ENCODE measurements around the gene TMEM63B.

The TMEM63B gene

DNA sequence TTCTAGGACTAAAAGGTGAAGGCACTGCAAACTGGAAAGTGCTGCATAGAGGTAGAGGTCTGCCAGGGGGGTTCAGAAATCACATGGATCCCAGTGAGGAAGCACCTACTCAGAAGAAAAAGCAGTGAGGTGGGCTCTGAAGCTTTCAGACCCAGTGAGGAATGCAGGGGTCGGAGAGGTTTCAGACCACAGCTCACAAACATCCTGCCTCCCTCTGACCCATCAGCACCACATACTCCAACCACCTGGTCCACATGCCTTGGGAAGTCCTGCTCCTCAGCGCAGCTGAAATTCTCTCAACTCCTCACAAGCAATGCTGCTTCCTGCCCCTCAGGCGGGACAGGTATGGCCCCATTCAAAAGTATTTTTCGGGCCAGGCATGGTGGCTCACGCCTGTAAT lies 20.3 kb upstream of the TMEM63B start:
- no peaks in the 10 kb centered on the region for H3K27me3 ChIP-seq (ENCODE audit: insufficient read depth, low read length, poor library complexity, severe bottlenecking)
- H3K4me2 ChIP-seq (ENCODE audit: low read depth, low read length, poor library complexity, severe bottlenecking) = no peak overlapping the region
- no peaks in the 10 kb centered on the region for H3K9me3 ChIP-seq (ENCODE audit: insufficient read depth, low read depth, low read length)
- no peaks in the 10 kb centered on the region for H3K79me2 ChIP-seq (ENCODE audit: insufficient read depth, low read length)
- no peaks in the 10 kb centered on the region for H3F3A ChIP-seq (ENCODE audit: low read depth)
- no peak overlapping the region for H3K9ac ChIP-seq (ENCODE audit: low read depth, low read length, poor library complexity, severe bottlenecking)
- peaks cover 52% of the 10 kb centered on the region; the same call in 1 of the 2 replicates for H3K36me3 ChIP-seq (ENCODE audit: insufficient read depth, low read length)
- no peaks in the 10 kb centered on the region for H3K9me2 ChIP-seq (replicated peaks; ENCODE audit: low read depth, low read length)
- no peak for TF ChIP-seq EZH2phosphoT487 (IDR thresholded peaks at IDR 0.05; ENCODE audit: borderline replicate concordance)
- H3K4me3 ChIP-seq (ENCODE audit: low read length, poor library complexity, severe bottlenecking) = no peak overlapping the region
- no peaks in the 10 kb centered on the region for H4K20me1 ChIP-seq (ENCODE audit: insufficient read depth, low read length, poor library complexity, severe bottlenecking)
- H3K4me1 ChIP-seq (ENCODE audit: insufficient read depth, low read length, poor library complexity, severe bottlenecking) = peaks cover 7% of the 10 kb centered on the region
- no peak overlapping the region for H2AFZ ChIP-seq (ENCODE audit: low read length)

DNA sequence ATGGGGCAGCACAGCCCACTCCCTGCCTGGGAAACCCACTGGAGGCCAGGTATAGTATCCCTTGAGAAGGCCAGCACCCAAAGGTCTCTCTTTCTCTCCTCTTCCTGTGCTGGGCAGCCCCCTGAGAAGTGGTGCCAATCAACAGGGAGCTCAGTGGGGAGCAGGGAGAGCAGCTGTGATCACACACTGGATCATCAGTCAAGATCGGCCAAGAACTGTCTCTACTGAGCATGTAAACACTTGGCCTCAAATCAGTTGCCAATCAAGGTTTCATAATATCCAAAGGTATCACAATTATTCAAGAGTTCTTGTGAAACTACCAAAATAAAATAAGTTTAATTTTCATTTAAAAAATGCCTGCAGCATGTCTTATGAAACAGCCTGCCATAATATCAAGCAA lies 18.9 kb upstream of the TMEM63B start:
- Histone ChIP-seq H3K4me2 (ENCODE audit: low read depth, low read length, poor library complexity, severe bottlenecking) (no peak overlapping the region), H4K20me1 (ENCODE audit: insufficient read depth, low read length, poor library complexity, severe bottlenecking) (no peaks in the 10 kb centered on the region), H3K79me2 (ENCODE audit: insufficient read depth, low read length) (no peaks in the 10 kb centered on the region), H2AFZ (ENCODE audit: low read length) (no peak overlapping the region), H3K9me3 (ENCODE audit: insufficient read depth, low read depth, low read length) (no peaks in the 10 kb centered on the region), H3K9ac (ENCODE audit: low read depth, low read length, poor library complexity, severe bottlenecking) (no peak overlapping the region), H3K4me3 (ENCODE audit: low read length, poor library complexity, severe bottlenecking) (no peak overlapping the region), H3F3A (ENCODE audit: low read depth) (no peaks in the 10 kb centered on the region), H3K27me3 (ENCODE audit: insufficient read depth, low read length, poor library complexity, severe bottlenecking) (no peaks in the 10 kb centered on the region), H3K9me2 (replicated peaks; ENCODE audit: low read depth, low read length) (no peaks in the 10 kb centered on the region), H3K36me3 (ENCODE audit: insufficient read depth, low read length) (peaks cover 64% of the 10 kb centered on the region; the same call in 1 of the 2 replicates), H3K4me1 (ENCODE audit: insufficient read depth, low read length, poor library complexity, severe bottlenecking) (no peaks in the 10 kb centered on the region)
- TF ChIP-seq EZH2phosphoT487 (IDR thresholded peaks at IDR 0.05; ENCODE audit: borderline replicate concordance) = no peak
- TF ChIP-seq, protein P1, sequence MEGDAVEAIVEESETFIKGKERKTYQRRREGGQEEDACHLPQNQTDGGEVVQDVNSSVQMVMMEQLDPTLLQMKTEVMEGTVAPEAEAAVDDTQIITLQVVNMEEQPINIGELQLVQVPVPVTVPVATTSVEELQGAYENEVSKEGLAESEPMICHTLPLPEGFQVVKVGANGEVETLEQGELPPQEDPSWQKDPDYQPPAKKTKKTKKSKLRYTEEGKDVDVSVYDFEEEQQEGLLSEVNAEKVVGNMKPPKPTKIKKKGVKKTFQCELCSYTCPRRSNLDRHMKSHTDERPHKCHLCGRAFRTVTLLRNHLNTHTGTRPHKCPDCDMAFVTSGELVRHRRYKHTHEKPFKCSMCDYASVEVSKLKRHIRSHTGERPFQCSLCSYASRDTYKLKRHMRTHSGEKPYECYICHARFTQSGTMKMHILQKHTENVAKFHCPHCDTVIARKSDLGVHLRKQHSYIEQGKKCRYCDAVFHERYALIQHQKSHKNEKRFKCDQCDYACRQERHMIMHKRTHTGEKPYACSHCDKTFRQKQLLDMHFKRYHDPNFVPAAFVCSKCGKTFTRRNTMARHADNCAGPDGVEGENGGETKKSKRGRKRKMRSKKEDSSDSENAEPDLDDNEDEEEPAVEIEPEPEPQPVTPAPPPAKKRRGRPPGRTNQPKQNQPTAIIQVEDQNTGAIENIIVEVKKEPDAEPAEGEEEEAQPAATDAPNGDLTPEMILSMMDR (conservative IDR thresholded peaks at IDR 0.05; ENCODE audit: low read length) = no peak

DNA sequence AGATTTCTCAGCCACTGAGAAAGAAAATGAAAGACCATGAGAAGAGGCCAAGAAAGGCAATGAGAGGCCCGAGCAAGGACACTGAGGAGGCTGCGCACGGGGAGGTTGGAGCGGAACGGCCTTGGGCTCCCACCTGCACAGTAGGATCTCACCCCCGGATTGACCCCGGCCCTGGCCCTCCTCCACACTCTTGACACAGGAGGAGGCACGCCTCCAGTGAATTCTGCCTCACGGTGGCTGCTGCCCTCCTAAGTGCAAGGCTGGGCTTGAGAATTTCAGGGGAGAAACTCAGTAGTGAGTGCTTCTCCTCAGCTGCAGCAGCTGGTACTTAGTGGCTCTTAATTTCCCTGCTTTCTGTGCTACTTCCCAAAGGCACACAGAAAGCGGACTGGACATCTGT lies 18.1 kb upstream of the TMEM63B start:
- H3K79me2 ChIP-seq (ENCODE audit: insufficient read depth, low read length) = no peaks in the 10 kb centered on the region
- H3K4me2 ChIP-seq (ENCODE audit: low read depth, low read length, poor library complexity, severe bottlenecking) = no peak overlapping the region

More for the DNA sequence above, 18.1 kb upstream of the TMEM63B start:
- H3K9me3 ChIP-seq (ENCODE audit: insufficient read depth, low read depth, low read length) = no peaks in the 10 kb centered on the region
- H3F3A ChIP-seq (ENCODE audit: low read depth) = no peaks in the 10 kb centered on the region
- H4K20me1 ChIP-seq (ENCODE audit: insufficient read depth, low read length, poor library complexity, severe bottlenecking) = no peaks in the 10 kb centered on the region
- peaks cover 64% of the 10 kb centered on the region; the same call in 1 of the 2 replicates for H3K36me3 ChIP-seq (ENCODE audit: insufficient read depth, low read length)
- H3K27me3 ChIP-seq (ENCODE audit: insufficient read depth, low read length, poor library complexity, severe bottlenecking) = no peaks in the 10 kb centered on the region
- no peak overlapping the region for H3K9ac ChIP-seq (ENCODE audit: low read depth, low read length, poor library complexity, severe bottlenecking)
- no peak overlapping the region for H2AFZ ChIP-seq (ENCODE audit: low read length)
- no peak overlapping the region for H3K4me3 ChIP-seq (ENCODE audit: low read length, poor library complexity, severe bottlenecking)
- TF ChIP-seq EZH2phosphoT487 (IDR thresholded peaks at IDR 0.05; ENCODE audit: borderline replicate concordance) = no peak
- TF ChIP-seq, protein P1 (conservative IDR thresholded peaks at IDR 0.05; ENCODE audit: low read length) = no peak
- no peaks in the 10 kb centered on the region for H3K9me2 ChIP-seq (replicated peaks; ENCODE audit: low read depth, low read length)
- H3K4me1 ChIP-seq (ENCODE audit: insufficient read depth, low read length, poor library complexity, severe bottlenecking) = no peaks in the 10 kb centered on the region

Measured in Loucy (cell line).